SU-DHL-6 (cell line): ENCODE data around the gene DICER1.

Experiments used
- H2AFZ ChIP-seq: fragments of 200-600 bp; sonication (generic); 2 replicates; pipeline ENCODE4 v1.6.1; 2014; ENCODE audit warnings: low read depth, mild to moderate bottlenecking, moderate library complexity, mixed read lengths, antibody characterized with exemption, low read length; ENCODE audit not compliant: severe bottlenecking
- H3F3A ChIP-seq: fragments of 200-600 bp; shearing (Covaris generic); 2 replicates; pipeline ENCODE4 v1.6.0; 2016; ENCODE audit warnings: antibody characterized with exemption, mild to moderate bottlenecking; ENCODE audit not compliant: insufficient read depth
- H3K27ac ChIP-seq: fragments of 200-600 bp; sonication (generic); 2 replicates; pipeline ENCODE4 v1.5.1; 2016; ENCODE audit warnings: low read depth, mild to moderate bottlenecking, low read length, moderate library complexity, mixed read lengths
- H3K27me3 ChIP-seq: fragments of 200-600 bp; sonication (generic), shearing (Covaris generic); 2 replicates; pipeline ENCODE4 v1.6.0; 2014; ENCODE audit warnings: mild to moderate bottlenecking, low read length
- H3K36me3 ChIP-seq: fragments of 200-600 bp; sonication (generic); 2 replicates; pipeline ENCODE4 v1.6.1; 2014; ENCODE audit warnings: mild to moderate bottlenecking, low read length, mixed read lengths
- H3K4me2 ChIP-seq: fragments of 300-600, 200-600 bp; shearing (Covaris generic), sonication (generic); 2 replicates; pipeline ENCODE4 v1.6.0; 2014; ENCODE audit warnings: low read length, low read depth, mild to moderate bottlenecking; ENCODE audit not compliant: poor library complexity, severe bottlenecking
- H3K4me3 ChIP-seq: fragments of 200-600 bp; sonication (generic); 2 replicates; pipeline ENCODE4 v1.5.1; 2014; ENCODE audit warnings: antibody characterized with exemption, low read length, mild to moderate bottlenecking, mixed read lengths; ENCODE audit not compliant: insufficient read depth, poor library complexity, severe bottlenecking
- H3K79me2 ChIP-seq: fragments of 200-600 bp; sonication (generic); 2 replicates; pipeline ENCODE4 v1.6.1; 2014; ENCODE audit warnings: mild to moderate bottlenecking, low read length, moderate library complexity; ENCODE audit not compliant: insufficient read depth
- H3K9ac ChIP-seq: fragments of 200-600 bp; sonication (generic); 2 replicates; pipeline ENCODE4 v1.7.0; 2014; ENCODE audit warnings: mild to moderate bottlenecking, low read length
- H3K9me2 ChIP-seq: fragments of 200-600 bp; sonication (generic); replicated peaks from 2 replicates; pipeline ENCODE4 v1.6.1; 2014; ENCODE audit warnings: low read length; ENCODE audit not compliant: insufficient read depth
- H3K9me3 ChIP-seq: fragments of 200-600 bp; sonication (generic); 2 replicates; pipeline ENCODE4 v1.6.1; 2014; ENCODE audit warnings: low read length, mixed read lengths; ENCODE audit not compliant: insufficient read depth
- H4K20me1 ChIP-seq: fragments of 200-600 bp; sonication (generic); 2 replicates; pipeline ENCODE4 v1.6.1; 2014; ENCODE audit warnings: low read depth, mild to moderate bottlenecking, antibody characterized with exemption, low read length, moderate library complexity, mixed read lengths
- EZH2phosphoT487 ChIP-seq: fragments of 200-600 bp; sonication (generic), shearing (Covaris generic); conservative IDR thresholded peaks from 2 replicates; pipeline ENCODE4 v1.6.1; 2018; ENCODE audit warnings: mild to moderate bottlenecking, antibody characterized with exemption, low read length, moderate library complexity, mixed read lengths
- TF ChIP-seq, protein P1 (sequence below): fragments of 200-600 bp; sonication (generic); IDR thresholded peaks from one replicate; pipeline ENCODE4 v1.5.1; 2017; ENCODE audit warnings: antibody characterized with exemption, mild to moderate bottlenecking, low read length, moderate library complexity; ENCODE audit not compliant: insufficient read depth, poor library complexity, severe bottlenecking

DICER1 gene

DNA sequence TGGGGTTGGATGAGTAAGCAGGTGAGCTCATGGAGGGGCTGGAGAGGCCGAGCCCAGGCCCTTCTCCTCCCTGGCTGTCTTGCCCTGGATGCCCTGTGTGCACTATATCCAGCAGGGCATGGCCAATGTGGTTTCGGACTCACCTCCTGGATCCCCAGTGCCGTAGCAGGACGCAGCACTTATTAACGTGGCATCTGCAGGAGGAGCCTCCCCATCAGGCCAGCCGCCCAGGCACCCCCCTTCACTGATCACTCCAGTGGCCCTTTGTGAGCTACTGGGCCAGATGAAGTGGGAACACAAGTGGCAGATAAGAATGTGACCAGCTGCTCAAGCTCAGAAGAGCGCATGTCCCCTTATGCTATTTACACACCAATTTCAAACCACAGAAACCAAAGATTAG lies 43.1 kb upstream of the DICER1 start:
- Histone ChIP-seq H3K9me2 (no peaks in the 10 kb centered on the region), H2AFZ (no peak overlapping the region), H4K20me1 (no peaks in the 10 kb centered on the region), H3K4me2 (no peak overlapping the region), H3F3A (no peaks in the 10 kb centered on the region), H3K9me3 (no peaks in the 10 kb centered on the region), H3K9ac (no peak overlapping the region), H3K79me2 (no peaks in the 10 kb centered on the region), H3K36me3 (no peaks in the 10 kb centered on the region), H3K27me3 (no peaks in the 10 kb centered on the region), H3K4me3 (no peak overlapping the region), H3K27ac (no peak overlapping the region)
- TF ChIP-seq, protein P1, sequence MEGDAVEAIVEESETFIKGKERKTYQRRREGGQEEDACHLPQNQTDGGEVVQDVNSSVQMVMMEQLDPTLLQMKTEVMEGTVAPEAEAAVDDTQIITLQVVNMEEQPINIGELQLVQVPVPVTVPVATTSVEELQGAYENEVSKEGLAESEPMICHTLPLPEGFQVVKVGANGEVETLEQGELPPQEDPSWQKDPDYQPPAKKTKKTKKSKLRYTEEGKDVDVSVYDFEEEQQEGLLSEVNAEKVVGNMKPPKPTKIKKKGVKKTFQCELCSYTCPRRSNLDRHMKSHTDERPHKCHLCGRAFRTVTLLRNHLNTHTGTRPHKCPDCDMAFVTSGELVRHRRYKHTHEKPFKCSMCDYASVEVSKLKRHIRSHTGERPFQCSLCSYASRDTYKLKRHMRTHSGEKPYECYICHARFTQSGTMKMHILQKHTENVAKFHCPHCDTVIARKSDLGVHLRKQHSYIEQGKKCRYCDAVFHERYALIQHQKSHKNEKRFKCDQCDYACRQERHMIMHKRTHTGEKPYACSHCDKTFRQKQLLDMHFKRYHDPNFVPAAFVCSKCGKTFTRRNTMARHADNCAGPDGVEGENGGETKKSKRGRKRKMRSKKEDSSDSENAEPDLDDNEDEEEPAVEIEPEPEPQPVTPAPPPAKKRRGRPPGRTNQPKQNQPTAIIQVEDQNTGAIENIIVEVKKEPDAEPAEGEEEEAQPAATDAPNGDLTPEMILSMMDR, result no peak
- TF ChIP-seq EZH2phosphoT487, result no peak

DNA sequence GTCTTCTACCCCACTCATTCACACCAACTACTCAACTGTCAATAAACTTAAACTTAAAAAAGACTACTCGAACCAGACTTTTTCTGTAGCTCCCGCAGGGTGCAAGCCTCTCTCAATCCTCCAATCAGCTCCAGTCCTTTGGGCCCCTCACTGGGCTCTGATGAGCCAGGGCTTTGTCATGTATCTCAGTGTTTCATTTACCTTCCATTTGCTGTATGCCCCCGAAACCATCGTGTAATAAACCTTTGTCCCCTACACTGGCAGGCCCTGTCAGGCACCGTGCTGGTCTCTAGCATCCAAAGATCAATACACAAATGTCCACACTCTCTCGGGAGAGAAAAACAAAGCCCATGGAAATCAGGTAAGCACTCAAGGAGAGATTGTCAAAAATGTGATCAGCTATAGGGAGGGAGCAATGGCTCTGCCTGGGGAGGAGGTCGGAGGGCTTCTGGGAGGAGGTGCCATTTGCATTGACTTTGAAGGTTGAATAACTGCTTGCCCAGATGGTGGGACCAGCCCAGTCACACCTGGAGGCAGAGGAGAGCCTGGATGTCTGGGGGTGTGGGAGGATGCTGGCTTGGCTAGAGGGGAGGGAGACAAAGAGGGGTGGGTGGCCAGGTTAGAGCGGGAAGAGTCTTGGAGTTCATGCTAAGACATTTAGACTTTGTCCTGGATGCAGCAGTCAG lies 42.1 kb upstream of the DICER1 start:
- Histone ChIP-seq H3K27me3 (no peaks in the 10 kb centered on the region), H4K20me1 (no peaks in the 10 kb centered on the region), H3K4me2 (no peak overlapping the region), H3F3A (no peaks in the 10 kb centered on the region), H3K4me3 (no peak overlapping the region), H3K36me3 (no peaks in the 10 kb centered on the region), H3K9me2 (no peaks in the 10 kb centered on the region), H3K9ac (no peak overlapping the region), H3K9me3 (no peaks in the 10 kb centered on the region), H3K79me2 (no peaks in the 10 kb centered on the region), H2AFZ (no peak overlapping the region), H3K27ac (no peak overlapping the region)
- TF ChIP-seq EZH2phosphoT487, result no peak
- TF ChIP-seq, protein P1, result no peak

DNA sequence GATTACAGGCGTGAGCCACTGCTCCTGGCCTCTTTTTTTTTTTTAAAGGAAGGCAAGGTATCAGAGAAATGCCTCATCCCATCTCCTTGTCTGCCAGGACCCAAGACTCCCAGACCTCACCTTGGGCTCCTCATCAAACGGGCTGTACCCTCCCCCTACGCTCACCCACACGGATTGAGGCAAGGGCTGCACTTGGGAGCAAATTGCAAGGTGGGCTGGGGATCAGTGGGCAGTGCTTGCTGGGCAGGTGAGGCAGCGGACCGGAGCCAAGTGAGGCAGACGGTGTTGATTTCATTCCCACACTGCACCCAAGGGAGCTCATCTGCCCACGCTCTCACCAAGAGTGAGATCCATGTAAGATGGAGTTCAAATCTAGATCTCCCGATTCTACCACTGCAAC lies 41.0 kb upstream of the DICER1 start:
- Histone ChIP-seq H3K9ac (no peak overlapping the region), H3K4me2 (no peak overlapping the region), H3K27me3 (no peaks in the 10 kb centered on the region), H3K4me3 (no peak overlapping the region), H4K20me1 (no peaks in the 10 kb centered on the region), H2AFZ (no peak overlapping the region), H3K9me3 (no peaks in the 10 kb centered on the region), H3K27ac (no peak overlapping the region), H3K36me3 (no peaks in the 10 kb centered on the region), H3K9me2 (no peaks in the 10 kb centered on the region), H3K79me2 (no peaks in the 10 kb centered on the region), H3F3A (no peaks in the 10 kb centered on the region)
- no peak for TF ChIP-seq EZH2phosphoT487

DNA sequence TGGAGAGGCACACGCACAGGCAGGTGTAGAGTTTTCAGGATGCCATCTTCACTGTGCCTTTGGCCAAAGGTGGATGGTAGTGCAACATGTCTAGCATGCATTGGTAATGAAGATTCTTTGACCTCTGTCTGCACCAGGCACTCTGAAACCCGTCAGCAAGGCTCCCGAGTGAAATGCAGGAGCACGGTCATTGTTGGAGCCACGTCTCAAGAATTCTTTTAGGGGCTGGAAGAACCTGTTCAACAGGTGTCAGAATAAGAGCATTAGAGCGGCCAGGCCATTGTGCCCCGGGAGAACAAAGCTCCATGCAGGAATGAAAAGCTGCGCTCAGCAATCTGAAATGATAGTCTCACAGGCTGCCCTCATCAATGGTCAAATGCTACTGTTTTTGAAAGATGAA lies 40.2 kb upstream of the DICER1 start:
- Histone ChIP-seq H3K4me2 (no peak overlapping the region), H2AFZ (no peak overlapping the region), H3K79me2 (no peaks in the 10 kb centered on the region), H4K20me1 (no peaks in the 10 kb centered on the region), H3K9me2 (no peaks in the 10 kb centered on the region), H3K9ac (no peak overlapping the region), H3K4me3 (no peak overlapping the region), H3K36me3 (no peaks in the 10 kb centered on the region), H3K27me3 (no peaks in the 10 kb centered on the region), H3K27ac (no peak overlapping the region), H3K9me3 (no peaks in the 10 kb centered on the region), H3F3A (no peaks in the 10 kb centered on the region)
- TF ChIP-seq, protein P1, result no peak
- no peak for TF ChIP-seq EZH2phosphoT487
